Activated CD8-positive, alpha-beta T cell treated with anti-CD3 and anti-CD28 coated beads for 36 hours (primary cell): Measurements from ENCODE around the gene PRRT1B. TPM values are rescaled to one million over a fixed set of nuclear protein-coding genes. Genes with fewer than 3 reads are reported as not detected.

Source experiments
- ATAC-seq: fragments of 200-7000 bp; cut with Tn5 transposase; one replicate; pipeline ENCODE4 v1.10.0; 2021; ENCODE audit warnings: mild to moderate bottlenecking, moderate library complexity
- CTCF ChIA-PET: fragments of 350-600 bp; sonication (Branson Sonifier 250); formaldehyde crosslinking; loops from one replicate; lab custom pipeline; 2021; ENCODE audit warnings: antibody characterized with exemption; lab: Charles Lee
- POLR2A ChIA-PET: fragments of 350-600 bp; sonication (Branson Sonifier 250); formaldehyde crosslinking; loops from one replicate; lab custom pipeline; 2021; ENCODE audit warnings: antibody characterized with exemption; lab: Charles Lee
- DNase-seq: peaks from one replicate; pipeline ENCODE4 v3.0.0-alpha.2; 2020
- H3K27ac Mint-ChIP-seq: one replicate; pipeline ENCODE4 v1.8.0; 2021; ENCODE audit warnings: mild to moderate bottlenecking, mixed read lengths
- H3K27me3 Mint-ChIP-seq: one replicate; pipeline ENCODE4 v1.8.0; 2021; ENCODE audit warnings: mixed read lengths
- H3K36me3 Mint-ChIP-seq: one replicate; pipeline ENCODE4 v1.8.0; 2021; ENCODE audit warnings: low read depth, mixed read lengths
- H3K4me1 Mint-ChIP-seq: one replicate; pipeline ENCODE4 v1.8.0; 2021; ENCODE audit warnings: low read depth, mixed read lengths
- H3K4me3 Mint-ChIP-seq: one replicate; pipeline ENCODE4 v1.8.0; 2021; ENCODE audit warnings: mild to moderate bottlenecking, moderate library complexity, mixed read lengths
- H3K9me3 Mint-ChIP-seq: one replicate; pipeline ENCODE4 v1.8.0; 2021; ENCODE audit warnings: mixed read lengths
- intact Hi-C: fragments of 100-400 bp; cut with micrococcal nuclease; formaldehyde crosslinking; loops from one replicate; pipeline ENCODE4 v1.10.0; 2022
- total RNA-seq, 2 experiments: library from RNA; stranded (reverse); gene quantifications; one replicate each; pipeline ENCODE4 v1.2.3, GENCODE V29; 2021
- TF ChIP-seq, protein P1 (sequence below): fragments of 200-600 bp; IDR thresholded peaks from one replicate; pipeline ENCODE4 v1.8.0; 2022; ENCODE audit warnings: antibody characterized with exemption, mild to moderate bottlenecking

The PRRT1B gene
- total RNA-seq, 2 experiments from 2014 or later: not detected

DNA sequence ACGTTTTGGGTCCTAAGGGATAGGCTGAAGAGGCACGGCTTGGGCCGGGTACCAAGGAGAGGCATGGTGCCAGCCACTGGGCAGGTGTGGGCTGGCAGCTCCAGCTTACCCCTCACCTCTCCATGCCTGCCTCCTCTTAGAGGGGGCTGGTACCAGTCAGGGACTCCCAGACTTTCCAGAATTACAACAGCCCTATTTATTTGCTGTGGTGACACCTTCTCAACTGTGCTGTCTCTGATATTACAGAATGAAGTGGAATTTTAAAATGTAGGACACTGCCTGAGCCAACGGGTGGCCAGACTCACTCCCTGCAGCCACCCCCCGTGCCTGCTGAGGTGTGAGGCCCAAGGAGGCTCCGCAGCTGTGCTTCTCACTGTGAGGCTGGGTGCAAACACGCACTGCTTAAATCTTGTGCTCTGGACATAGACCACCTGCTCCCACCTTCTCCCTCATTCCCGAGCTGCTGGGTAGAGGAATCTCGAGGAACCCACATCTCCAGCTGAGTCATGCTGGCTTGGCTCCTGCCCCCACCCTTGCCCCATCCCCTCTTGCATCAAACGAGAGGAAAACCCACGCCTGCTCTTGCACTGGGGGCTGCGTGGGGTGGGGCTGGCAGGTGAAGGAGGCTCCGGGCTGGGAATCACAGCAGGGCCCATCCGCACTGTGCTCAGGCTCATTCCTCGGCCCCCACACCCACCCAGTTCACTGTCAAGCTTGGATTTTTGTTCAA, 47.9 kb downstream of the PRRT1B start:
- intact Hi-C loops: loop anchor here (5.0 kb wide), 1 partner anchor 134 kb away; no protein-coding TSS in a partner anchor
- ATAC-seq: no peak
- POLR2A ChIA-PET: no interaction called here
- CTCF ChIA-PET: interaction anchor here (1.1 to 6.3 kb wide), 2 partner anchors 49 to 149 kb away, joined by 3 to 115 read pairs; partner anchors contain the start of gene RAPGEF1
- Mint-ChIP-seq H3K4me3 (no peak overlapping the region), H3K9me3 (no peaks in the 10 kb centered on the region), H3K4me1 (peaks cover 19% of the 10 kb centered on the region), H3K27me3 (no peaks in the 10 kb centered on the region), H3K27ac (peak overlapping the region; percentile 52), H3K36me3 (peaks cover 13% of the 10 kb centered on the region)
- no peak for DNase-seq
- TF ChIP-seq, protein P1, sequence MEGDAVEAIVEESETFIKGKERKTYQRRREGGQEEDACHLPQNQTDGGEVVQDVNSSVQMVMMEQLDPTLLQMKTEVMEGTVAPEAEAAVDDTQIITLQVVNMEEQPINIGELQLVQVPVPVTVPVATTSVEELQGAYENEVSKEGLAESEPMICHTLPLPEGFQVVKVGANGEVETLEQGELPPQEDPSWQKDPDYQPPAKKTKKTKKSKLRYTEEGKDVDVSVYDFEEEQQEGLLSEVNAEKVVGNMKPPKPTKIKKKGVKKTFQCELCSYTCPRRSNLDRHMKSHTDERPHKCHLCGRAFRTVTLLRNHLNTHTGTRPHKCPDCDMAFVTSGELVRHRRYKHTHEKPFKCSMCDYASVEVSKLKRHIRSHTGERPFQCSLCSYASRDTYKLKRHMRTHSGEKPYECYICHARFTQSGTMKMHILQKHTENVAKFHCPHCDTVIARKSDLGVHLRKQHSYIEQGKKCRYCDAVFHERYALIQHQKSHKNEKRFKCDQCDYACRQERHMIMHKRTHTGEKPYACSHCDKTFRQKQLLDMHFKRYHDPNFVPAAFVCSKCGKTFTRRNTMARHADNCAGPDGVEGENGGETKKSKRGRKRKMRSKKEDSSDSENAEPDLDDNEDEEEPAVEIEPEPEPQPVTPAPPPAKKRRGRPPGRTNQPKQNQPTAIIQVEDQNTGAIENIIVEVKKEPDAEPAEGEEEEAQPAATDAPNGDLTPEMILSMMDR: no peak

DNA sequence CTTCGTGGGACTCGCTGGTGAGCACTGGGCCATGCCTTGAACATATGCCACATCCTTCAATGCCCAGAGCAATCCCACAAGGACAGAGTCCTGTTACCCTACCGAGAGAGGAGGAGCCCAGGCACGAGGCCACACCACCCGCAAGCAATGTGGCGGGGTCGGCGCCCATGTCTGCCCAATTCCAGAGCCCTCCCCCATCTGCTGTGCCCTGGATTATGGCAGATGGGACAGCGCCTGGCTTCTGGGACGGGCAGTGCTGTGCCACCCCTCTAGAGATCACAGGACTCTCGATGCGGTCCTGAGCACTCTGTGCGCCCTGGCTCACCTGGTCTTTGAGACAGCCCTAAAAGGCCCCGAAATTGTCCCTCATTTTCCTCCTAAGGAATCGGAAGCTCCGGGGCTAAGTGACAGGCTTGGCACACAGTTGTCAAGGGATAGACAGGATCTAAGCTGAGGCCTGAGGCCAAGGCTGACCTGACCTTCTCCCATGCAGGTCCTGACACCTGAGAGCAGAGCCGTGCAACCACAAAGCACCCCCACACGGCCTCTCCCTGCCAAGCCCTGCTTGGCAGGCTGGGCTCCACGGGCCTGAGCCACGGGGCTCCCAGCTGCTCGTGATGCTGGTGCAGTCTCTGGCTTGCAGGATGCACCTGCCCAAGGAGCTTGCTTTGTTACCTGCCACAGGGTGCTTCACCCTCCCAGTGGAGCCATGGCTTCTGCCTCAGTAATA, 48.8 kb downstream of the PRRT1B start:
- H3K4me3 Mint-ChIP-seq: no peak overlapping the region
- ChIA-PET POLR2A (no interaction called here), CTCF (interaction anchor here (1.1 to 6.3 kb wide), 2 partner anchors 148 to 161 kb away, joined by 4 to 115 read pairs; partner anchors contain the start of gene RAPGEF1)
- peaks cover 13% of the 10 kb centered on the region for H3K36me3 Mint-ChIP-seq
- H3K4me1 Mint-ChIP-seq: peaks cover 19% of the 10 kb centered on the region
- TF ChIP-seq, protein P1: no peak
- intact Hi-C loops: loop anchor here (5.0 kb wide), 1 partner anchor 133 kb away; no protein-coding TSS in a partner anchor
- H3K27me3 Mint-ChIP-seq: no peaks in the 10 kb centered on the region
- ATAC-seq: no peak
- H3K9me3 Mint-ChIP-seq: no peaks in the 10 kb centered on the region
- DNase-seq: no peak
- no peak overlapping the region for H3K27ac Mint-ChIP-seq

DNA sequence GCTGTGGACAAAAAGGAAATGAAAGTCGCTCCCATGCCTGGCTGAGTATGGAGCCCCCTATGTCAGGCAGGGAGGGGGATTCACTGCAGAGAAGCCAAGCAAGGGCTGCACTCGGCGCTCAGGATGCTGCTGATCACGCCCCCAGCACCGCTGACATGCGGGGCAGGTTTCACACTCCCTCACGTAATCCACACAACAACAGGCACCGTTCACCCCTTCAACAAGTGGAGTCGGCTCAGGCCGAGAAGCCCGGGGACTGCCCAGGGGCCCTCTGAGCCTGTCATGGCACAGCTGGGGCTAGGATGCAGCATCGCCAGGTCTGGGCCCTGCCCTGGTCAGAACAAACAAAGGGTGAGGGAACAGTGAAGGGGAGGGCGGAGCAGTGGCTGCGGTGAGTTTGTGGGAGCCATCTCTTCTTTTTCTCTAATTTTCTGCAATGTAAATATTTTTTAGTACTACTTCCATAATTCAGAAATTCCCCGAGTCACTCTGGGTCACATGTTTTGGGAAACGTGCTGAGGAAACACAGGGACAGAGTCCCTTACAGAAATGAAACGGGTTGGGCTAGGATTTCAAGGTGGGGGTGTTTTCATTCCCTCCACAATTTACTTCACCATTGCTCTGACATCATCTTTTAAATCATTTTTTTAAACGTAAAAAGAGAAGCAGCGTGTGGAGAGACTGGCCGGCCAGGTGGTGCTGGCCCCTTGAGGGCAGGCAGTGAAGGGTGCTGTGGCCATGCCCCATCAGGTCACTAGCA, 49.8 kb downstream of the PRRT1B start:
- no peak for ATAC-seq
- no peak overlapping the region for H3K4me3 Mint-ChIP-seq
- no peak for DNase-seq
- peaks cover 13% of the 10 kb centered on the region for H3K36me3 Mint-ChIP-seq
- intact Hi-C loops: loop anchor here (5.0 kb wide), 1 partner anchor 132 kb away; no protein-coding TSS in a partner anchor
- no peak overlapping the region for H3K27ac Mint-ChIP-seq
- H3K27me3 Mint-ChIP-seq: no peaks in the 10 kb centered on the region
- H3K9me3 Mint-ChIP-seq: no peaks in the 10 kb centered on the region
- ChIA-PET CTCF (interaction anchor here (1.1 to 6.3 kb wide), 2 partner anchors 147 to 160 kb away, joined by 4 to 115 read pairs; partner anchors contain the start of gene RAPGEF1), POLR2A (no interaction called here)
- H3K4me1 Mint-ChIP-seq: peaks cover 18% of the 10 kb centered on the region
- TF ChIP-seq, protein P1: no peak

DNA sequence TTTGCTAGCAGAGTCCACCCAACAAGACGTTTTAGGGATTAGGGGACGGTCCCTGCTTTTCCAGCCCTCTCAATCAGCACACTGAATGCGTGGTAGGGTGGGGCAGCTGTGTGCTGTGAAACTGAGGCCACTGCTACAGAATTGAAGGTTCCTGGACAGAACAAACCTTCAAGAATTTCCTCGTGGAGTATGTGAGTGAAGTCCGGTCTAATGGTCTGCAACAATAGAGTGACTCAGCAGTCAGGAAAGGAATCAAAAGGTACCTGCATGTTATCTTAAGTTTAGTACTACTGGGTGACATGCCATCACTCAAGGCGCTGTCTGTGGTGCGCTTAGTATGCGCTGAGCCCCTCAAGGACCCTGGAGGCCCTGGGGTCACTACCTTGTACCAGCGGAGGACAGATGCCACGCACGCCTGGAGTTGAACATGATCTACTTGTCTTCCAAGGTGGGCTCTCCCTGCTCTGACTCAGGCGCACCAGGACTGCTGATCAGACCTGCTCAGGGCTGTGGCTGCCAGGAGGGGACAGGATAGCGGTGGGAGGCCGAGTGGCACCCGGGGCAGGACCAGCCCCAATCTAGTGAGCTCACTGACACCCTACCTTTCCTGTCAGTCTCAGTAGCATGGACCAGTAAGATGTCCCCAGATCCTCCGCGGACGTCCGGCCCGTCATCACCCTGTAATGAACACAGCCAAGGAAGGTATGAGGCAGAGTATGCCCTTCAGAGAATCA, 50.5 kb downstream of the PRRT1B start:
- Mint-ChIP-seq H3K36me3 (peaks cover 6% of the 10 kb centered on the region), H3K27me3 (no peaks in the 10 kb centered on the region), H3K9me3 (no peaks in the 10 kb centered on the region), H3K4me1 (peaks cover 10% of the 10 kb centered on the region), H3K4me3 (no peak overlapping the region), H3K27ac (no peak overlapping the region)
- DNase-seq (no peak), ATAC-seq (no peak)
- intact Hi-C loops: no loop called here
- POLR2A ChIA-PET: no interaction called here
- CTCF ChIA-PET: no interaction called here
- TF ChIP-seq, protein P1: no peak
